Heart left ventricle (tissue), 16 donors: Measurements from ENCODE around the gene MCF2L. TPM values are rescaled to one million over a fixed set of nuclear protein-coding genes. Genes with fewer than 3 reads are reported as not detected.
A peak's percentile ranks its signal among the peaks of the same experiment; 100 is the strongest.

Experiments used
- ATAC-seq, 4 donors: fragments of 200-7000 bp; cut with Tn5 transposase; one replicate each; pipeline ENCODE4 v1.9.1; 2020 to 2022; ENCODE audit warnings: moderate library complexity in 4 of 4, mild to moderate bottlenecking in 3 of 4, moderate number of reproducible peaks in 1 of 4
- DNase-seq, 5 donors: peaks; one replicate each; pipeline ENCODE4 v3.0.0-alpha.2; 2020
- H3K27ac ChIP-seq, 12 donors: fragments of 200-600 bp; sonication (generic) in 4 of 12; one replicate each; pipeline versions ENCODE4 v1.5.0 to v1.8.0; 2016 to 2022; ENCODE audit warnings: mild to moderate bottlenecking in 2 of 12
- H3K27me3 ChIP-seq, 9 donors: fragments of 200-600 bp; sonication (generic) in 2 of 9; one replicate each; pipeline versions ENCODE4 v1.5.1 to v1.8.0; 2016 to 2022; ENCODE audit warnings: mild to moderate bottlenecking in 3 of 9
- H3K36me3 ChIP-seq, 9 donors: fragments of 200-600 bp; sonication (generic) in 2 of 9; one replicate each; pipeline versions ENCODE4 v1.5.0 to v1.8.0; 2018 to 2022; ENCODE audit warnings: mild to moderate bottlenecking in 2 of 9
- H3K4me1 ChIP-seq, 12 donors: fragments of 200-600 bp; sonication (generic) in 4 of 12; one replicate each; pipeline versions ENCODE4 v1.5.0 to v1.8.0; 2016 to 2022; ENCODE audit warnings: mild to moderate bottlenecking in 3 of 12
- H3K4me3 ChIP-seq, 12 donors: fragments of 200-600 bp; sonication (generic) in 4 of 12; one replicate each; pipeline versions ENCODE4 v1.5.0 to v1.8.0; 2017 to 2022; ENCODE audit warnings: mild to moderate bottlenecking in 9 of 12, moderate library complexity in 4 of 12
- H3K9me3 ChIP-seq, 12 donors: fragments of 200-600 bp; sonication (generic) in 4 of 12; one replicate each; pipeline versions ENCODE4 v1.5.0 to v1.8.0; 2016 to 2022; ENCODE audit warnings: mild to moderate bottlenecking in 1 of 12
- POLR2A ChIP-seq, 2 donors: fragments of 450-650 bp; IDR thresholded peaks; one replicate each; pipeline ENCODE4 v1.6.1; 2017; ENCODE audit warnings: antibody characterized with exemption in 2 of 2, mild to moderate bottlenecking in 2 of 2, moderate library complexity in 2 of 2
- WGBS, 4 donors: extraction: QIAGEN DNeasy Blood & Tissue Kit in 2 of 4; methylation state at CpG; one replicate each; pipeline versions ENCODE4 v1.1.5 to v1.1.7; 2013 to 2018; 5-methylcytosine and 5-hydroxymethylcytosine counted together
- intact Hi-C, 10 donors: fragments of 100-400 bp; cut with DNase I; formaldehyde crosslinking; loops; one replicate each; pipeline versions ENCODE4 v1.11.1 to v1.14.2; 2022
- polyA plus RNA-seq, 2 donors: library from polyadenylated mRNA; stranded (reverse); fragments of 200-250 nt; gene quantifications; one replicate each; pipeline ENCODE4 v1.2.3, GENCODE V29; 2013
- total RNA-seq, 9 donors: library from RNA; depleted of rRNA in 2 of 9; stranded (reverse); fragments of >200 nt in 2 of 9; fragmentation: NEBNext Ultra II Directional in 3 of 9; extraction: Animal tissue kit (Norgen Biotek cat#: 25700) in 3 of 9; gene quantifications; one replicate each; pipeline versions ENCODE4 v1.1.0 to v1.2.4, GENCODE V29; 2016 to 2023
- TF ChIP-seq, protein P1 (sequence below), 12 donors: fragments of 200-600 bp; sonication (generic) in 4 of 12; IDR thresholded peaks; one replicate each; pipeline versions ENCODE4 v1.5.0 to v1.8.0; 2018 to 2022; ENCODE audit warnings: antibody characterized with exemption in 12 of 12, mild to moderate bottlenecking in 5 of 12
- donor health status: ischemic (EF 13 %, LVEDD 7.1; RV severe dilation, severe dysfunction).
- donor health status: healthy with polysubstance abuse.
- donor health status: DM: no; HTN: yes; CAD: no.
- donor health status: DM: no; HTN: no; CAD: no.
- donor health status: ischemic (EF 25% LVEDD 6.9; RV normal size, moderate dysfunction).
- donor health status: ischemic (EF 25% LVEDD 5.7; RV mildly dilated, moderate dysfunction).
- donor health status: healthy.
- donor health status: DM: yes; HTN: yes; CAD: no.
- donor health status: ischemic (EF 35%, LVEDD 5.7; RV mildly dilated, moderate dysfunction).
- donor health status: nonischemic (EF 11% LVEDD 7.7; RV severe dilation, severe dysfunction).
- donor health status: DM: yes; HTN: yes; CAD: no.
- donor health status: PGD.
- donor health status: ischemic (EF 29% LVEDD 5.4; RV normal size, mild dysfunction).
- donor health status: nonischemic (EF 23%, LVEDD 6.1; RV moderate dilation, normal function).

MCF2L gene
- total and polyA plus RNA-seq, 11 donors: 26.0 to 61.0 (median 42.7) TPM

DNA sequence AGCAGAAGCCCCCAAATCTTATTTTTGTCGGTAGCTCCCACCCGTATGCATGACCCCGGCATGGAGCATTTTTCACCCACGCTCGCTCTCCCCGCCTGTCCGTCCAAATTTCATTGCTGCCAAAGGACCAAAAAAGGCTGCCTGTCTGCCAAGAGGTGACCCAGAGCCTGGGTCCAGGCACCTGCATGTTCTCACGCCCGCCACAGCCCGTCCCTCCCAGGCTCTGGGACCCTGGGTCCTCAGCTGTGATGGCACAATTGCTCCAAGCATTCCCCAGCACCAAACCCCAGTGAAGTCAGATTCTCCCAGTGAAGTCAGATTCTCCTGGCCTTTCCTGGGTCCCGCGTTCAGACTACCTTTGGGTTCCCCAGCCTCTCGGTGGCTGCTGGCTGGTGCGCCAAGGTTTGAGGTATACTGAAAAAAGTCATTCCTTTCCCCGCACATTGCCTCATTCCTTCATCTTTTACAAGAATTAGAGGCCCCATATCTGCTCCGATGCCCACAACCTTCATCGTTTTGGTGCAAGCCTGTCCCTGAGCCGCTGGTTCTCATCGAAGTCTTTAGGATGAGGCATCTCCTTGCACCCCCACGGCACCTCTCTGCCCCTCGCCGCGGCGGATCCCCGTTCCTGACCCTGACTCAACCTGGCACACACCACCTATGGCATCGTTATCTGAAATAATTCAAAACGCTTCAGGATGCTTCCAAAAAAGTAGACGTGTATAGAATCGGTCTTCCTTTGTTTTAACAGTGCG, 77.3 kb downstream of the MCF2L start:
- Histone ChIP-seq H3K27ac (peak overlapping the region in 2 of 12 donors; percentile 8 to 41), H3K4me3 (no peak overlapping the region), H3K36me3 (peaks cover 0 to 18% (median 4%) of the 10 kb centered on the region in 9 donors), H3K27me3 (peaks cover 0 to 5% (median 0%) of the 10 kb centered on the region in 9 donors), H3K9me3 (no peaks in the 10 kb centered on the region), H3K4me1 (peaks cover 0 to 45% (median 18%) of the 10 kb centered on the region in 12 donors)
- TF ChIP-seq, protein P1, sequence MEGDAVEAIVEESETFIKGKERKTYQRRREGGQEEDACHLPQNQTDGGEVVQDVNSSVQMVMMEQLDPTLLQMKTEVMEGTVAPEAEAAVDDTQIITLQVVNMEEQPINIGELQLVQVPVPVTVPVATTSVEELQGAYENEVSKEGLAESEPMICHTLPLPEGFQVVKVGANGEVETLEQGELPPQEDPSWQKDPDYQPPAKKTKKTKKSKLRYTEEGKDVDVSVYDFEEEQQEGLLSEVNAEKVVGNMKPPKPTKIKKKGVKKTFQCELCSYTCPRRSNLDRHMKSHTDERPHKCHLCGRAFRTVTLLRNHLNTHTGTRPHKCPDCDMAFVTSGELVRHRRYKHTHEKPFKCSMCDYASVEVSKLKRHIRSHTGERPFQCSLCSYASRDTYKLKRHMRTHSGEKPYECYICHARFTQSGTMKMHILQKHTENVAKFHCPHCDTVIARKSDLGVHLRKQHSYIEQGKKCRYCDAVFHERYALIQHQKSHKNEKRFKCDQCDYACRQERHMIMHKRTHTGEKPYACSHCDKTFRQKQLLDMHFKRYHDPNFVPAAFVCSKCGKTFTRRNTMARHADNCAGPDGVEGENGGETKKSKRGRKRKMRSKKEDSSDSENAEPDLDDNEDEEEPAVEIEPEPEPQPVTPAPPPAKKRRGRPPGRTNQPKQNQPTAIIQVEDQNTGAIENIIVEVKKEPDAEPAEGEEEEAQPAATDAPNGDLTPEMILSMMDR (IDR thresholded peaks at IDR 0.05): no peak
- TF ChIP-seq POLR2A (IDR thresholded peaks at IDR 0.05): no peak
- ATAC-seq: no peak
- DNase-seq: peak in 1 of 5 donors; percentile 18
- 93 to 95% (median 94%) methylated on average over 30 of the region's 30 CpGs for WGBS, 4 donors
- intact Hi-C loops: no loop called here

DNA sequence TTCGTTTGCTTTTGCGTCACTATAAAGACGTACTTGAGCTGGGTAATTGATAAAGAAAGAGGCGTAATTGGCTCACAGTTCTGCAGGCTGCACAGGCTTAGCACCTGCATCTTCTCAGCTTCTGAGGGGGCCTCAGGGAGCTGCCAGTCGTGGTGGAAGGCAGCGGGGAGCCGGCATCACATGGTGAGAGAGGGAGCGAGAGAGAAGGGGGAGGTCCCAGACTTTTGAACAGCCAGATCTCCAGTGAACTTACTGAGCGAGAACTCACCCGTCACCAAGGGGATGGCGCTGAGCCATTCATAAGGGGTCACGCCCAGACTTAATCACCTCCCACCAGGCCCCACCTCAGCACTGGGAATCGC, 77.8 kb downstream of the MCF2L start:
- 82 to 87% (median 86%) methylated on average over 13 of the region's 13 CpGs for WGBS, 4 donors
- ATAC-seq (no peak), DNase-seq (peak in 3 of 5 donors; percentile 18 to 31 (median 18))
- peaks cover 0 to 18% (median 4%) of the 10 kb centered on the region in 9 donors for H3K36me3 ChIP-seq
- intact Hi-C loops: no loop called here
- peaks cover 0 to 5% (median 0%) of the 10 kb centered on the region in 9 donors for H3K27me3 ChIP-seq
- no peak overlapping the region for H3K27ac ChIP-seq
- H3K4me1 ChIP-seq: peaks cover 0 to 45% (median 18%) of the 10 kb centered on the region in 12 donors
- no peak overlapping the region for H3K4me3 ChIP-seq
- TF ChIP-seq, protein P1 (IDR thresholded peaks at IDR 0.05): no peak
- TF ChIP-seq POLR2A (IDR thresholded peaks at IDR 0.05): no peak
- H3K9me3 ChIP-seq: no peaks in the 10 kb centered on the region

- peaks cover 0 to 18% (median 4%) of the 10 kb centered on the region in 9 donors for H3K36me3 ChIP-seq
- intact Hi-C loops: no loop called here
- peaks cover 0 to 5% (median 0%) of the 10 kb centered on the region in 9 donors for H3K27me3 ChIP-seq
- H3K9me3 ChIP-seq: no peaks in the 10 kb centered on the region
- 92 to 95% (median 93%) methylated on average over 31 of the region's 31 CpGs for WGBS, 4 donors
- ATAC-seq (no peak), DNase-seq (peak in 3 of 5 donors; percentile 8 to 42 (median 16))
- no peak overlapping the region for H3K4me3 ChIP-seq
- TF ChIP-seq POLR2A (IDR thresholded peaks at IDR 0.05): no peak
- TF ChIP-seq, protein P1 (IDR thresholded peaks at IDR 0.05): no peak
- peaks cover 0 to 45% (median 18%) of the 10 kb centered on the region in 12 donors for H3K4me1 ChIP-seq
- no peak overlapping the region for H3K27ac ChIP-seq
These were observed 78.6 kb downstream of the MCF2L start for GRCh38 chr13:113047587-113047986.

DNA sequence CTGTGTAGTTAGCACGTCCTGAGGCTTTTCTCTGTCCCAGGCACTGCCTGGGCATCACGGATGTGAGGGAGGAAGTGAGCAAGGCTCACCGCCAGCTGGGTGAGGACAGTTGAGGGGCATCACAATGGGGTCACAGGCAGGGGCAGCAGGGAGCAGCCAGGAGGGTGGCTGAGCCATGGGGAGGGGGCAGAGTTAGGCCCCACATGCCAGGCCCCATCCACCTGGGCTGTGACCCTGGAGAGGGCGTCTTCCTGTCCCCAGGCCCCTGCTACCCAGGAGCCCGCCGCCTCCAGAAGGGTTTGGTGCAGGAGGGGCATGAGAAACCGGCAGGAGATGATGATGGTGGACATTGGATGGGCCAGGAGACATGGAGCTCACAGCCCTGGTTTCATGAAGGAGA, 79.8 kb downstream of the MCF2L start:
- peak in 2 of 5 donors; percentile 16 to 42 for DNase-seq

More for the DNA sequence above, 79.8 kb downstream of the MCF2L start:
- no peak for ATAC-seq
- H3K4me1 ChIP-seq: peaks cover 0 to 45% (median 21%) of the 10 kb centered on the region in 12 donors
- intact Hi-C loops: no loop called here
- peaks cover 0 to 5% (median 0%) of the 10 kb centered on the region in 9 donors for H3K27me3 ChIP-seq
- whole genome bisulfite sequencing, 4 donors: 58 to 79% (median 66%) methylated on average over 5 to 7 of the region's 7 CpGs
- no peak overlapping the region for H3K4me3 ChIP-seq
- H3K9me3 ChIP-seq: no peaks in the 10 kb centered on the region
- H3K27ac ChIP-seq: no peak overlapping the region
- TF ChIP-seq POLR2A (IDR thresholded peaks at IDR 0.05): no peak
- TF ChIP-seq, protein P1 (IDR thresholded peaks at IDR 0.05): no peak
- H3K36me3 ChIP-seq: peaks cover 0 to 19% (median 4%) of the 10 kb centered on the region in 9 donors
